ENCODE measurements around the gene GPT2.
"Not testable (repeated sequence)": the region's sequence is repeated elsewhere in the genome, so short reads cannot be mapped to it uniquely, and the experiment has no call there.

GPT2 gene

GRCh38 chr16:46924402-46924801 is 40.2 kb downstream of the GPT2 start:
- no peak for DNase-seq

GRCh38 chr16:46926470-46927225 is 42.5 kb downstream of the GPT2 start:
- no peak for DNase-seq

DNA sequence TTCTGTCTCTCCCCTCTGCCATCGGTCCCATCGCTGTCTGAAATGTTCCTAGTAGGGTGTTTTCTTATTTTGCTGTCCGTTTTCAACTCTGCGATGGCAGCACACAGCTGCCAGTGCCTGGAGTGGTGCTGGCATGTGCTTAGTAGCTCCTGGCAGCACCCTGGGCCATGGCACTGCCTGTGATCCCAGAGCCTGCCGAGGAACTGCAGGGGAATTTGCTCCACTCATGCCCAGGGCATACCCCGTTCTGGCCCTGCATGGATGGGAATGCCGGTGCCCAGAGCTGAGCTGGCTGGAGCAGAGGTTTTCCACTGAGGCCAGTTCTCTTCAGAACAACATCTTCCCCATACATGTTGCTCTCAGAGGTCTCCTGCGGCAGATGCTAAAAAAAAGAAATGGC is 43.1 kb downstream of the GPT2 start:
- no peak for DNase-seq

- no peak for DNase-seq
Observed at GRCh38 chr16:46928811-46929210, 44.6 kb downstream of the GPT2 start.

- DNase-seq, result peak; percentile 98 to 100
Observed at GRCh38 chr16:46929378-46930332, 45.5 kb downstream of the GPT2 start.

DNA sequence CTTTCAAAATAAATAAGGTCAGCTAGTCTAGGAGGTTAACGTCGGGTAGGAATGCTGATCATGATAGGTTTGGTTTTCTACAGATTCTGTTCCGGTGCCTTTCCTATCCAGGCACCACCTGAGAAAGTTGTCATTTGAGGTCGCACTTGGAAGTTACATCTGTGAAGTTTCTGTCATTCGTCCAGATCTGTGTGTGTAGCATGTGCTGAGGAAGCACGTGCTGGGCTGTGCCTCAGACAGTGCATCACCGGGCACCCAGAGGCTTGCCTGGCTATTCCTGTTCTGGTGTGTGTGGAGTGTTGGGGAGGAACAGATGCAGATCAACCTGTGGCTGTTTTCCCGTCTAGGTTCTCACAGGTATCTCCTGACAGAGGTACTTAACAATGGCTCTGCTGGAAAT is 46.7 kb downstream of the GPT2 start:
- no peak for DNase-seq

- DNase-seq, result peak; percentile 94 to 96
Observed at GRCh38 chr16:46932802-46933201, 48.6 kb downstream of the GPT2 start.

DNA sequence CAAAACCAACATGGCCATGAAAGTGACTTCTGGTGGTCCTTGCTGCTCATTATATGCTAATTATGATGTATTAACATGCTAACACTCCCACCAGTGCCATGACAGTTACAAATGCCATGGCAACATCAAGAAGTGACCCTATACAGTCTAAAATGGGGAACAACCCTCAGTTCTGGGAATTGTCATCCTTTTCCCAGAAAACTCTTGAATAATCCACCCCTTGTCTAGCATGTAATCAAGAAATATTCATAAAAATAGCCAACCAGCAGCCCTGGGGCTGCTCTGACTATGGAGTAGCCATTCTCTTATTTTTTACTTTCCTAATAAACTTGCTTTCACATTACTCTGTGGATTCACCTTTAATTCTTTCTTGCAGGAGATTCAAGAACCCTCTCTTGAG is 53.4 kb downstream of the GPT2 start:
- DNase-seq, result no peak

GRCh38 chr16:46944713-46945112 is 60.6 kb downstream of the GPT2 start:
- not testable (repeated sequence) for DNase-seq

- peak; percentile 99 to 100 for DNase-seq
Observed at GRCh38 chr16:46947900-46948547, 63.9 kb downstream of the GPT2 start.

GRCh38 chr16:46948548-46949166 is 64.5 kb downstream of the GPT2 start:
- DNase-seq, result no peak

- no peak for DNase-seq
Observed at GRCh38 chr16:46949241-46949892, 65.2 kb downstream of the GPT2 start.

DNA sequence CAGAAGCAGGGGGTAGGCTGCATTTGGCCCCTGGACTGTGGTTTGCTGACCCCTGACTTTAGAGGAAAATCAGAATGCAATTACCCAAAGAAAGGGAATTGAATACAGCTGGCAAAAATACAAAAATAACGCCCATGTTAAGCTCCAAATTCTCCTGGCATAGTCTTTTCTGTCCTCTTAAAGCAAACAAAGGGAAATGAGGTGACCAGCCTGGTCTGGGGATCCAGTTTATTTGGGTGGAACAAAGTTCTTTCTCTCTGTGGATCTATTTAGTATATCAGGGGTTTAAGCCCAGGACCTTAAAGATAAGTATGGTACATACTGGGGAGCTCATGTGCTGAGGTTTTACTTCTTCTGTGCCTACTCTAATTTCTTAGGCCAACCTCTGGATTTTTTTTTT is 65.8 kb downstream of the GPT2 start:
- no peak for DNase-seq

DNA sequence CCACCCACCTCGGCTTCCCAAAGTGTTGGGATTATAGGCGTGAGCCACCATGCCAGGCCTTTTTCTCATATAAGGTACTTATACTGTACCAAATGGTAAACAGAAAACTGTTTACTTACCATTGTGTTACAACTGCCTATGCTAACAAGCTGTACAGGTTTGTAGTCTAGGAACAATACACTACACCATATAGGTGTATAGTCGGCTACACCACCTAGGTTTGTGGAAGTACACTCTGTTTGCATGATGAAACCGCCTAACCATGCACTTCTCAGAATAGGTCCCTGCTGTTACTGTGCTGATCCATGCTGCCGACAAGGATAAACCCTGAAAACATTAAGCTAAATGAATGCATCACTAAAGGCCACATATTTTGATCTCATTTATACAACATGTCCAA is 70.4 kb downstream of the GPT2 start:
- DNase-seq, result no peak

GRCh38 chr16:46961373-46962353 is 77.5 kb downstream of the GPT2 start:
- peak; percentile 84 to 91 for DNase-seq

- no peak for DNase-seq
Observed at GRCh38 chr16:46962629-46963028, 78.5 kb downstream of the GPT2 start.

GRCh38 chr16:46968063-46968435 is 83.9 kb downstream of the GPT2 start:
- DNase-seq, result no peak

DNA sequence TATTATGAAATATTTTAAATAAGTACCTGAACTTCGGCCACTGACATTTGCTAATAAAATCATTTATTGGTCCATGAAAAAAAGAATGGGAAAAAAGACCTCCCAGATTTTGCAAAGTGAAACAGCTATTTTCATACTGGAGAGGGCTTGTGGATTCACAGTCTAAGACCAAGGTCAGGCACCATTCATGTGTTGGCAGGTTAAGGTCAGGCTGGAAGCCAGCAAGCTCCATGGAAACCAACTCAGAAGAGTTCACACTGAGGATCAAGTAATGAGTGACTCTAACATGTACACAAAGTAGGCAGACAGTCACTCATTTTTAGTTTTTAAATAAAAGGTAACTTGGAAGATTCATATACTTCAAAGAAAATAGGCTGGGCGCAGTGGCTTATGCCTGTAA is 85.9 kb downstream of the GPT2 start:
- no peak for DNase-seq

DNA sequence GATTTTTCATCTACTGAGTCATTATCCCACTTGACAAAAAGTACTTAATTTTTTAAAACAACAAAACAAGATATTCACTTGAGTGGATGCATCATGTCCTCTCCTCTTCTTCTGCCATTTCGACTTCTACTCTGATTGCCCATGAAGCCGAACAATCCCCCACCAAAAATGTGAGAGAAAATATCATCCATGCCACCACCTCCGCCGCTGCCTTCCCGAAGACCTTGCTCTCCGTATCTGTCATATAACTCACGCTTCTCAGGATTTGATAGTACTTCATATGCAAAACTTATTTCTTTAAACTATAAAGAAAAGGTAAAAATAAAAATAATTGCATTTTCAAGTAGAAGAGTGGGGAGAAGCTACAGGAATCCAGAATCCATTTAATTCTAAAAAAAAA is 87.1 kb downstream of the GPT2 start:
- no peak for DNase-seq

GRCh38 chr16:46972429-46973206 is 88.5 kb downstream of the GPT2 start:
- DNase-seq, result peak; percentile 86 to 95

Data from Kasumi-1 (cell line).